ENCODE data around the gene SLC5A3.

The SLC5A3 gene

DNA sequence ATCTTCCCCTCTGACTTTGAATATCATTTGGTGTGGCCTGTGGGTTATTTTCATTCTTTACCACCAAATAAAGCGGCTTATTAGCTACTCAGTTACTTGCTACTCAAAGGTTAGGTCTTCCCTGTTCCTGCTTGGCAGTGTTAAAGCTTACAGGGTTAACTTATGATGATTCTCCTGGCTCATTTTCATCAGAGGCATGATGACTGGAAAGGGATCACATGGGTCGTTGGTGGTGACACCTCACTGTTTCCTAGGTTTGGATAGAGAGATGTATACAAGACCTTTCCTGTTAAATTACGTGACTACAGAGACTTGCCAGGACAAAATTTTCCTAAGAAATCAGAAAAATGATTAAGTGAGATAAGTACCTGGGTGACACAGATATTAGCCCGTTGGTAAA, 27.4 kb downstream of the SLC5A3 start (continued):
- TF ChIP-seq TSHZ2 (CRISPR knock-in tag; IDR thresholded peaks at IDR 0.05) (no peak), ZNF8 (CRISPR knock-in tag; IDR thresholded peaks at IDR 0.05) (no peak), ZFP3 (CRISPR knock-in tag; IDR thresholded peaks at IDR 0.05) (no peak), ZNF565 (CRISPR knock-in tag; conservative IDR thresholded peaks at IDR 0.05; ENCODE audit: low read depth) (no peak), ZC3H10 (CRISPR knock-in tag; IDR thresholded peaks at IDR 0.05) (no peak), ESRRG (CRISPR knock-in tag; IDR thresholded peaks at IDR 0.05) (no peak)

DNA sequence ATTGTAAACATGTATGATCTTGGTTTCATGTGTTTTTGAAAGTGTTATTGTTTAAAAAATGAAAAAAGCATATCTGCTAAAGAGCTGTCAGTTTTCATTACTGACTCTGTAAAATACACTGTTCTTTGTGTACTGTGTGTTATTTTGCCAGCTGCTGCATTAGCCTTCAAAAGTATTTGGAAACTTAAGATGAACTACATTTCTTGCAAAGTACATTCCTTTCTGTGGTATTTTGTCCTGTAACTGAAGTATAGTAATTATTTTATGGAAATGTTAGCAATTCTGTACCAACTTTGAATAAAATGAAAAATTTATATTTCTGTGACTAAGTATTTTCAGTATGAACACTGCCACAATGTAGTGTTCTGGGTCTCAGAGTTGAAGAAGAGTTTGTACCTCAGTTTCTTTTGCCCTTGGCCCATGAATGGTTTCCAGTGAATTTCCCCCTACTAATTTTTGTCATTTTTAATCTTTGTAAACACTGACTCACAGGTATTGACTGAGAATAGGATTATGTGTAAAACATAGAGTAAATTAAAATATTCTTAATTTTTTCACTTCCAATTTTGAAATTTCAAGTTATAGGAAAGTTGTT, 32.7 kb downstream of the SLC5A3 start:
- TF ChIP-seq RARB (CRISPR knock-in tag; IDR thresholded peaks at IDR 0.05) = no peak
- TF ChIP-seq PPARA (CRISPR knock-in tag; IDR thresholded peaks at IDR 0.05; ENCODE audit: borderline replicate concordance) = no peak
- peak; percentile 22; the same call in 1 of the 2 replicates for TF ChIP-seq ISL1 (CRISPR knock-in tag; IDR thresholded peaks at IDR 0.05)
- no peak for TF ChIP-seq CREB5 (CRISPR knock-in tag; IDR thresholded peaks at IDR 0.05; ENCODE audit: low read depth)
- TF ChIP-seq ZFP3 (CRISPR knock-in tag; IDR thresholded peaks at IDR 0.05) = no peak
- no peak for TF ChIP-seq ESRRG (CRISPR knock-in tag; IDR thresholded peaks at IDR 0.05)
- TF ChIP-seq, protein P1, sequence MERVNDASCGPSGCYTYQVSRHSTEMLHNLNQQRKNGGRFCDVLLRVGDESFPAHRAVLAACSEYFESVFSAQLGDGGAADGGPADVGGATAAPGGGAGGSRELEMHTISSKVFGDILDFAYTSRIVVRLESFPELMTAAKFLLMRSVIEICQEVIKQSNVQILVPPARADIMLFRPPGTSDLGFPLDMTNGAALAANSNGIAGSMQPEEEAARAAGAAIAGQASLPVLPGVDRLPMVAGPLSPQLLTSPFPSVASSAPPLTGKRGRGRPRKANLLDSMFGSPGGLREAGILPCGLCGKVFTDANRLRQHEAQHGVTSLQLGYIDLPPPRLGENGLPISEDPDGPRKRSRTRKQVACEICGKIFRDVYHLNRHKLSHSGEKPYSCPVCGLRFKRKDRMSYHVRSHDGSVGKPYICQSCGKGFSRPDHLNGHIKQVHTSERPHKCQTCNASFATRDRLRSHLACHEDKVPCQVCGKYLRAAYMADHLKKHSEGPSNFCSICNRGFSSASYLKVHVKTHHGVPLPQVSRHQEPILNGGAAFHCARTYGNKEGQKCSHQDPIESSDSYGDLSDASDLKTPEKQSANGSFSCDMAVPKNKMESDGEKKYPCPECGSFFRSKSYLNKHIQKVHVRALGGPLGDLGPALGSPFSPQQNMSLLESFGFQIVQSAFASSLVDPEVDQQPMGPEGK (CRISPR knock-in tag; IDR thresholded peaks at IDR 0.05; ENCODE audit: borderline replicate concordance) = no peak
- peak; percentile 86 for ATAC-seq

DNA sequence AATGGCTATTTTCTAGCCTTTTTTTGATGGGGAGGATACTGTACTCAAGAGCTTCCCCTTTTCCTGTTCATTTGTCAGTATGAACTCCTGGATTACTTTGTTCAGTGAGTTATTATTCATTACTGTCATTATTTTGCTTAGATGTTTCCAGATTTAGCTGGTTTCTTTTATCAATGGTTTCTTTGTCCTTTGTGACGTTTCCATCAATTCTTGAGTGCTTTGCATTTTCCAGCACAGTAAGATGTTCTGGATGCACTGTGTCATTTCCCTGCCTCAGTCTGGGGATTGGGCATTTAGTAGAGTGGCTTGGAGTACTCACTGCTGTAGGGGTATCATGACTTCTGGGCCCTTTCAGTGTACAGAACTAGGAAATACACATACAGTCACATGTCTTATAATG, 34.2 kb downstream of the SLC5A3 start:
- ATAC-seq = no peak
- TF ChIP-seq CREB5 (CRISPR knock-in tag; IDR thresholded peaks at IDR 0.05; ENCODE audit: low read depth) = no peak
- TF ChIP-seq TSHZ2 (CRISPR knock-in tag; IDR thresholded peaks at IDR 0.05) = no peak
- no peak for TF ChIP-seq ZFP30 (CRISPR knock-in tag; IDR thresholded peaks at IDR 0.05)
- no peak for TF ChIP-seq SNAI2 (CRISPR knock-in tag; IDR thresholded peaks at IDR 0.05)
- TF ChIP-seq RARB (CRISPR knock-in tag; IDR thresholded peaks at IDR 0.05) = no peak
- no peak for TF ChIP-seq PPARA (CRISPR knock-in tag; IDR thresholded peaks at IDR 0.05; ENCODE audit: borderline replicate concordance)
- TF ChIP-seq ZNF70 (CRISPR knock-in tag; IDR thresholded peaks at IDR 0.05) = no peak
- no peak for TF ChIP-seq CSDC2 (CRISPR knock-in tag; IDR thresholded peaks at IDR 0.05)
- TF ChIP-seq, protein P1 (CRISPR knock-in tag; IDR thresholded peaks at IDR 0.05; ENCODE audit: borderline replicate concordance) = no peak
- TF ChIP-seq ISL1 (CRISPR knock-in tag; IDR thresholded peaks at IDR 0.05) = no peak
- no peak for TF ChIP-seq ZNF565 (CRISPR knock-in tag; conservative IDR thresholded peaks at IDR 0.05; ENCODE audit: low read depth)
